Body of pancreas (tissue), 4 donors: ENCODE data around the gene TVP23A. TPM values are rescaled to one million over a fixed set of nuclear protein-coding genes. Genes with fewer than 3 reads are reported as not detected.

Source experiments
- ATAC-seq: fragments of 150-250 bp; one replicate; pipeline ENCODE4 v1.9.1; 2016
- DNase-seq, 4 donors: peaks; one replicate each; pipeline ENCODE4 v3.0.0-alpha.2; 2019
- H3K27ac ChIP-seq, 4 donors: fragments of 200-600 bp; sonication (generic); 1 replicate in 3 of 4; 2 replicates in 1 of 4; pipeline versions ENCODE4 v1.5.1 to v1.6.1; 2016 to 2019; ENCODE audit warnings: mild to moderate bottlenecking in 1 of 4, mixed read lengths in 1 of 4, moderate library complexity in 1 of 4
- H3K27me3 ChIP-seq, 2 donors: fragments of 200-600 bp; sonication (generic); one replicate each; pipeline ENCODE4 v1.6.0; 2016; ENCODE audit warnings: mild to moderate bottlenecking in 1 of 2
- H3K36me3 ChIP-seq, 2 donors: fragments of 200-600 bp; sonication (generic); replicated peaks in 1 of 2; 2 replicates each; pipeline ENCODE4 v1.5.1; 2016; ENCODE audit warnings: low read depth in 2 of 2; ENCODE audit not compliant: insufficient read depth in 1 of 2
- H3K4me1 ChIP-seq: fragments of 200-600 bp; sonication (generic); one replicate; pipeline ENCODE4 v1.6.0; 2016
- H3K4me3 ChIP-seq, 2 donors: fragments of 200-600 bp; sonication (generic); 1 replicate in 1 of 2; 2 replicates in 1 of 2; pipeline ENCODE4 v1.5.1; 2016 to 2019
- H3K9me3 ChIP-seq, 3 donors: fragments of 200-600 bp; sonication (generic); 1 replicate in 2 of 3; 2 replicates in 1 of 3; pipeline ENCODE4 v1.5.1; 2016
- POLR2A ChIP-seq, 3 donors: fragments of 450-650 bp; IDR thresholded peaks; one replicate each; pipeline ENCODE4 v1.6.1; 2016; ENCODE audit warnings: antibody characterized with exemption in 3 of 3, mild to moderate bottlenecking in 2 of 3
- WGBS, 2 donors: methylation state at CpG; one replicate each; pipeline ENCODE4 v1.1.5; 2017; 5-methylcytosine and 5-hydroxymethylcytosine counted together
- intact Hi-C: fragments of 100-400 bp; cut with DNase I; formaldehyde crosslinking; loops from one replicate; pipeline ENCODE4 v1.15.1; 2023
- small RNA-seq: library from RNA; depleted of rRNA; stranded (forward); fragments of <200 nt; gene quantifications from one replicate; pipeline ENCODE3, GENCODE V24; 2016
- total RNA-seq, 2 donors: library from RNA; depleted of rRNA; stranded (reverse); fragments of >200 nt; gene quantifications; one replicate each; pipeline ENCODE4 v1.1.0, GENCODE V29; 2016
- TF ChIP-seq, protein P1 (sequence below), 7 experiments: fragments of 450-650 bp in 4 of 7; fragments of 200-600 bp in 3 of 7; sonication (generic) in 3 of 7; IDR thresholded peaks; one replicate each; pipeline ENCODE4 v1.5.1; 2016 to 2019; ENCODE audit warnings: antibody characterized with exemption in 7 of 7

Gene TVP23A
- total RNA-seq, 2 donors from 2014 or later = not detected

DNA sequence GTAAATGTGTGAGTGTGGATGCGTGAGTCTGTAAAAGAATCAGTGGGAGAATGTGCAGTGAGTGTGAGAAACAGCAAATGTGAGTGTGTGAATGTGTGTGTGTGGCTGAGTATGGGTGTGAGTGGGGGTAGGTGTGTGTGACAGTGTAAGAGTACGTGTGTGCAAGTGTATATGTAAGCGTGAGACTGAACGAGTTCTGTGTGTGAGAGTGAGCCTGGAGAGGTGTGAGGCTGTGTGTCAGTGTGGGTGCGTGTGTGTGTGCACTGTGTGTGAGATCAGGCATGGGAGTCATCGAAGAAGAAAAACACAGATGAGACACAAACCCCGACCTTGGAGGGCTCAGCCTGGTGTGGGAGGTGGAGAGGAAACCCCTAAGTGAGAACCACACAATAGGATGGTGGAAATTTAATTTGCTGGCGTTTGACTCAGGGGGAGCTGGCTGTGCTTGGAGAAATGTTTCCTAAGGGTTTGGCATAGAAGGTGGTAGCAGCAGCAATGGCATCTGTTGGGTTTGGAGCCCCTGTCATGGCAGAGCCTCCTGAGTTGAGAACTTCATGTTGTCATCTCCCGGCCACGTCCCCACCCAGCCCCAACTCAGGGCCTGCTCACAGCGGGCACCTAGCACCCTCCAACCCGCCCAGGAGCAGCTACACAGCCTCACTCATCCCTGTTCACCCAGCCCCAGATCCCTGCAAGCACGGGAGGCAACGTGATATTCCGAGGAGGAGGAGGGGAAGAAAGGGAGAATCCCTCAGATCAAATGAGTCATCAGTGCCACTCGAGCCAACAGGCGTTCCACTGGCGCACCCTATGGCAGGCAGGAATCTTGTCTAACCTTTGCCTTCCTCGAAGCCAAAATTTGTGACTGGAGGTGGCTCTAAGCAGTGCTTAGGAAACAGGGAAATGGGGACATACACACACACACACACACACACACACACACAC is 89.2 kb downstream of the TVP23A start:
- Histone ChIP-seq H3K4me1 (no peaks in the 10 kb centered on the region), H3K27me3 (no peaks in the 10 kb centered on the region), H3K36me3 (no peaks in the 10 kb centered on the region), H3K9me3 (no peaks in the 10 kb centered on the region), H3K4me3 (no peak overlapping the region), H3K27ac (no peak overlapping the region)
- TF ChIP-seq, protein P1, sequence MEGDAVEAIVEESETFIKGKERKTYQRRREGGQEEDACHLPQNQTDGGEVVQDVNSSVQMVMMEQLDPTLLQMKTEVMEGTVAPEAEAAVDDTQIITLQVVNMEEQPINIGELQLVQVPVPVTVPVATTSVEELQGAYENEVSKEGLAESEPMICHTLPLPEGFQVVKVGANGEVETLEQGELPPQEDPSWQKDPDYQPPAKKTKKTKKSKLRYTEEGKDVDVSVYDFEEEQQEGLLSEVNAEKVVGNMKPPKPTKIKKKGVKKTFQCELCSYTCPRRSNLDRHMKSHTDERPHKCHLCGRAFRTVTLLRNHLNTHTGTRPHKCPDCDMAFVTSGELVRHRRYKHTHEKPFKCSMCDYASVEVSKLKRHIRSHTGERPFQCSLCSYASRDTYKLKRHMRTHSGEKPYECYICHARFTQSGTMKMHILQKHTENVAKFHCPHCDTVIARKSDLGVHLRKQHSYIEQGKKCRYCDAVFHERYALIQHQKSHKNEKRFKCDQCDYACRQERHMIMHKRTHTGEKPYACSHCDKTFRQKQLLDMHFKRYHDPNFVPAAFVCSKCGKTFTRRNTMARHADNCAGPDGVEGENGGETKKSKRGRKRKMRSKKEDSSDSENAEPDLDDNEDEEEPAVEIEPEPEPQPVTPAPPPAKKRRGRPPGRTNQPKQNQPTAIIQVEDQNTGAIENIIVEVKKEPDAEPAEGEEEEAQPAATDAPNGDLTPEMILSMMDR (IDR thresholded peaks at IDR 0.05) = no peak
- WGBS, 2 donors = 73 to 75% methylated on average over 17 to 19 of the region's 19 CpGs
- DNase-seq = no peak
- ATAC-seq = no peak
- intact Hi-C loops = loop anchor here (5.0 kb wide), 2 partner anchors 202 to 212 kb away; no protein-coding TSS in a partner anchor

DNA sequence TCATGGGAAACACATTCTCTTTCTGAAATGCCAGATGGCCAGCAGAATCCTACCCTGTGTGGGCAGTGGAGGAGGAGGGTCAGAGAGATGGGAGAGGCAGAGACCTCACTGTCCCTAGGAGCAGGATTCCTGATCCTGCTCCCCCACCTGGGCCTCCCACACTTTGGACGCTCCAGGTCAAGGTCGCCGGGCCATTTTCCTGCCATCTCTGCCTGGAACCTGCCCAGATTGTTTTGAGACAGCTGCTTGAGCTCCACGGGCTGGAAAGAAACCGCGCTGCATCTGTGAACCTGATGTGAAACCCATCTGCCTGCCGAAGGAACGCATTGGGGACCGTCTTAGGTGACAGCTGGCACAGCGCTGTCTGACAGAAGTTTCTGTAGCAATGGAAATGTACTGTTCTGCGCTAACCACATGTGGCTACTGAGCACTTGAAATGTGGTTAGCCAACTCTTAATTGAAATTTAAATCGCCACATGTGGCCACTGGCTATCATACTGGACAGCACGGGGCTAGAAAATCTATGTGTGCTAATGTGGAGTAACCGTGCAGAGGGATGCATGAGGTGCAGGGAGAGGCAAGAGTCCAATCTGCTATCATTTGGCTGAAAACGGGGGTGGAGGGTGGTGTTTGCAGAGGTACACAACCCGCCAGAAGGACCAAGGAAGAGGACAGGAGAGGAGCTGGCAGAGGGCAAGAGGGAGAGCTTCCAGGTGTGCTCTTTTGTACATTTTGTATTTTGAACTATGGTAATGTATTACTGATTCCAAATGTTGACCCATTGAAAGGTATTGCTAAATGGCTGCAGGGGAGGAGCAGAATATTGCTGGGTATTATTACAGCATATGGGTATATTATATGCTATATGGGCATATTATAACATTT is 90.3 kb downstream of the TVP23A start:
- H3K27me3 ChIP-seq = no peaks in the 10 kb centered on the region
- H3K9me3 ChIP-seq = no peaks in the 10 kb centered on the region
- 42% methylated on average over 15 to 16 of the region's 16 CpGs for WGBS, 2 donors
- intact Hi-C loops = loop anchor here (5.0 kb wide), 1 partner anchor 201 kb away; no protein-coding TSS in a partner anchor
- no peaks in the 10 kb centered on the region for H3K4me1 ChIP-seq
- H3K4me3 ChIP-seq = no peak overlapping the region
- no peak overlapping the region for H3K27ac ChIP-seq
- no peak for TF ChIP-seq POLR2A (IDR thresholded peaks at IDR 0.05)
- TF ChIP-seq, protein P1 (IDR thresholded peaks at IDR 0.05) = no peak
- DNase-seq (peak in 1 of 4 donors; percentile 31), ATAC-seq (no peak)
- no peaks in the 10 kb centered on the region for H3K36me3 ChIP-seq

Small RNA genes lying within 50 kb of the gene (small RNA-seq; reads per million reads assigned to genes)
- gene MTND4LP24 (not detected), gene MTND6P33 (not detected)

Other genes with a start within 250 kb of the TVP23A start
- 10 to 100 TPM in 1 of 2 donors, 1 to 10 TPM in 1; 8.6 to 17.9 TPM for gene EMP2, start 238.2 kb downstream of the TVP23A start, total RNA-seq
- gene TEKT5, start 123.9 kb downstream of the TVP23A start, total RNA-seq = not detected
- gene NUBP1, start 75.0 kb downstream of the TVP23A start, total RNA-seq = 10 to 100 TPM; 13.8 to 31.9 TPM
- 1 to 10 TPM; 6.5 to 6.6 TPM for gene CIITA, start 58.4 kb upstream of the TVP23A start, total RNA-seq
- 10 to 100 TPM; 29.8 to 51.1 TPM for gene DEXI, start 123.7 kb upstream of the TVP23A start, total RNA-seq
- gene CLEC16A, start 125.8 kb upstream of the TVP23A start, total RNA-seq = 10 to 100 TPM; 15.0 to 21.4 TPM